GM13977 (cell line): ENCODE data around the gene CYREN.

Source experiments
- DNase-seq: peaks from one replicate; pipeline ENCODE4 v3.0.0; 2012; ENCODE audit warnings: low spot score
- CTCF ChIP-seq: IDR thresholded peaks from 2 replicates; pipeline ENCODE4 v1.5.1; 2012; ENCODE audit warnings: mild to moderate bottlenecking, control low read depth; ENCODE audit not compliant: insufficient read depth; ENCODE audit errors: extremely low read depth, missing control alignments
- in situ Hi-C: fragments of 300-500 bp; cut with MboI; formaldehyde crosslinking; loops from one replicate; pipeline ENCODE4 v1.12.0; 2022; ENCODE audit warnings: low sequenced_read_pairs, low pct_unique_long_range_greater_than_20kb, mixed read lengths, inconsistent platforms; ENCODE audit not compliant: unreplicated experiment

The CYREN gene

DNA sequence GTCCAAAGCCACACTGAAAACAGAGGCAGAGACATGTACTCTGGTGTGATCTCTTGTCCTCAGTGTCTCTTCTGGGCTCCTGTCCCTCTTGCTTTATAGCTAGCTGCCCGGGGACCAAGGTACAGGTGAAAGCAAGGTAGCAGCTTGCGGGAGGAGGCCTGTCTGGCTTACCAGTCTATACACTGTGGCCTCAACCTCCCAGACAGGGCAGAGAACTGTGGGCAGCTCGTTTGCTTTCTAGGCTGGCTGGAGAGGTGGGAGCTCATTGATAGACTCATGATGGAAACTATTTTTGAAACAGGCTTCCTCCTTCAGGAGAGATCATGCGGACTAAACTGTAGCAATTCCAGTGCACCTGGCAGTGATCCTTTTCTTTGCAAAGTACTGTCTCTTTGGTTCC lies 4.6 kb downstream of the CYREN start:
- DNase-seq: peak; percentile 7
- in situ Hi-C loops: no loop called here

GRCh38 chr7:135164357-135165061 lies 6.0 kb downstream of the CYREN start:
- in situ Hi-C loops: no loop called here
- no peak for DNase-seq
- TF ChIP-seq CTCF: no peak

More for the DNA sequence above, 4.6 kb downstream of the CYREN start:
- TF ChIP-seq CTCF: no peak

GRCh38 chr7:135162382-135163001 lies 8.0 kb downstream of the CYREN start:
- TF ChIP-seq CTCF: no peak
- no peak for DNase-seq
- in situ Hi-C loops: no loop called here

DNA sequence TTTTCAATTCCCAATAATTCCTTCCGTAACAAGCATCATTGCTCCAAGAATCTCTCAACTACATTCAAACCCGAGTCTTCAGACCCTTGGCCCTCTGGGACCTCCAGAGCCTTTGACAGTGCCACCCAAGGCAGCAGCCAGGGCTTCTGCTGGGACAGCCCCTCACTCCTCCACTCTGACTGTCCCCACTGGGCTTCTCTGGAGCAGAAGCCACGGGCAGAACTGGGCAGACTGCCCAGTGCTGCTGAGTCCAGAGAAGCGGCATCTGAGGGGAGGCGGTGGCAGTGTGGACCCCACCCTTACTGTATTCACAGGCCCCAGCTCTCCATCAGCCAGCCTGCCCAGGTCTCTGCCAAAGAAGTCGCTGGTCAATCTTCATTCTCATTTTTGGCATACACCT lies 8.8 kb downstream of the CYREN start:
- no peak for DNase-seq
- no peak for TF ChIP-seq CTCF
- in situ Hi-C loops: no loop called here

GRCh38 chr7:135160858-135161653 lies 9.5 kb downstream of the CYREN start:
- in situ Hi-C loops: no loop called here
- peak; percentile 17 for TF ChIP-seq CTCF
- peak; percentile 21 for DNase-seq

- peak; percentile 17 for DNase-seq
These were observed 10.2 kb downstream of the CYREN start for GRCh38 chr7:135160098-135160857.

More at GRCh38 chr7:135160098-135160857, 10.2 kb downstream of the CYREN start:
- no peak for TF ChIP-seq CTCF
- in situ Hi-C loops: no loop called here
